Epithelial cell of esophagus (primary cell): Measurements from ENCODE around the gene VEGFD.
"Not testable (repeated sequence)": the region's sequence is repeated elsewhere in the genome, so short reads cannot be mapped to it uniquely, and the experiment has no call there.

Experiments
- DNase-seq: peaks from one replicate; pipeline ENCODE4 v3.0.0; 2010; ENCODE audit warnings: low read depth
- H3K4me3 ChIP-seq: 2 replicates; pipeline ENCODE4 v1.5.1; 2011; ENCODE audit warnings: mild to moderate bottlenecking, low read length, control low read depth
- CTCF ChIP-seq: IDR thresholded peaks from 2 replicates; pipeline ENCODE4 v1.5.1; 2011; ENCODE audit warnings: low read depth, mild to moderate bottlenecking, low read length, control low read depth, inconsistent platforms; ENCODE audit not compliant: insufficient read depth; ENCODE audit errors: missing control alignments

VEGFD gene

GRCh38 chrX:15319075-15319474 lies 65.1 kb downstream of the VEGFD start:
- no peak for DNase-seq
- no peak for TF ChIP-seq CTCF
- no peak overlapping the region for H3K4me3 ChIP-seq

GRCh38 chrX:15315509-15315908 lies 68.7 kb downstream of the VEGFD start, which contains the start of gene ASB11:
Gene ASB11 (minus strand): TSS chrX:15315640. CDS start chrX:15315605, 35 bp downstream.
- no peak for DNase-seq
- no peak within 1 kb of the TSS for H3K4me3 ChIP-seq
- no peak for TF ChIP-seq CTCF

- DNase-seq = no peak
- no peak overlapping the region for H3K4me3 ChIP-seq
- TF ChIP-seq CTCF = no peak
These were observed 69.7 kb downstream of the VEGFD start for GRCh38 chrX:15314472-15314871.

GRCh38 chrX:15311119-15311518 lies 73.1 kb downstream of the VEGFD start:
- TF ChIP-seq CTCF = no peak
- DNase-seq = no peak
- H3K4me3 ChIP-seq = no peak overlapping the region

- no peak for TF ChIP-seq CTCF
- peak; percentile 15 for DNase-seq
- no peak overlapping the region for H3K4me3 ChIP-seq
These were observed 74.1 kb downstream of the VEGFD start for GRCh38 chrX:15310117-15310516.

- DNase-seq, H3K4me3 ChIP-seq: not testable (repeated sequence)
These were observed 78.3 kb downstream of the VEGFD start for GRCh38 chrX:15305899-15306298.

- peak; percentile 54 for DNase-seq
- no peak for TF ChIP-seq CTCF
These were observed 82.3 kb downstream of the VEGFD start for GRCh38 chrX:15301924-15302323.

More at GRCh38 chrX:15301924-15302323, 82.3 kb downstream of the VEGFD start:
- H3K4me3 ChIP-seq = no peak overlapping the region
